ENCODE measurements around the gene EP400. TPM values are rescaled to one million over a fixed set of nuclear protein-coding genes. Genes with fewer than 3 reads are reported as not detected.

Gene EP400
- total and polyA plus RNA-seq, 9 of the 15 experiments (the other 6 are each of a cell fraction or from before 2014, with no cell fraction given), result 4.5 to 58.0 (median 7.0) TPM

DNA sequence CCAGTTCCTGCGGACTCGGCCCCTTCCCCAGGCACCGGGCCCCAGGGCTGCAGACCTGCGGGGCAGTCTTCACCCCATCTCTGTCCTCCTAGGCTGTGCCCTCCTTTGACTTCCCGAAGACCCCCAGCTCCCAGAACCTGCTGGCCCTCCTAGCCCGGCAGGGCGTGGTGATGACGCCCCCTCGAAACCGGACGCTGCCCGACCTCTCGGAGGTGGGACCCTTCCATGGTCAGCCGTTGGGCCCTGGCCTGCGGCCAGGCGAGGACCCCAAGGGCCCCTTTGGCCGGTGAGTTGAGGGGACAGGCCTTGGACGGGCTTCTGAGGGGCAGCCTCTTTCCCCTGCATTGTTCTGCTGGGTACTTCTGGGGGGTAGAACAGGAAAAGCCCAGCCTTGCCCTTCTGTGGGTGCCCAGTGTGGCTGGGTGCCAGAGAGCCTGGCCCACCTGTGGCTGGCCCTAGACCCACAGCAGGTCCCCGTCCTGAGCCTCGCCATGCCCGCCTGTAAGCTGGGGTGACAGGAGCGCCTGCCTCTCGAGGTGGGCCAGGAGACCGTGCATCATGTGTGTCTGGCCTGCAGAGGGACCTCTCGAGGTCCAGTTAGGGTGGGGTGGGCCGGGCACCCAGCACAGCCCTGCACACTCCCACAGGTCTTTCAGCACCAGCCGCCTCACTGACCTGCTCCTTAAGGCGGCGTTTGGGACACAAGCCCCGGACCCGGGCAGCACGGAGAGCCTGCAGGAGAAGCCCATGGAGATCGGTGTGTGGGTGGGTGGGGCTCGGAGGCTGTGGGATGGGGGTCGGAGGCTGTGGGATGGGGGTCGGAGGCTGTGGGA is 33.2 kb upstream of the EP400 start:
- no peak overlapping the region for H3K4me2 ChIP-seq (ENCODE audit: insufficient read depth, low read length)
- no peaks in the 10 kb centered on the region for H3K9me3 ChIP-seq (replicated peaks; ENCODE audit: control insufficient read depth, insufficient read depth, low read depth, low read length)
- peaks cover 20% of the 10 kb centered on the region; the same call in 2 of the 3 replicates for H3K36me3 ChIP-seq (ENCODE audit: control insufficient read depth, insufficient read depth, low read length)
- H3K79me2 ChIP-seq (ENCODE audit: control insufficient read depth, insufficient read depth, low read length), result no peaks in the 10 kb centered on the region
- in situ Hi-C loops (cut with MboI), result no loop called here
- H3K27ac ChIP-seq (ENCODE audit: extremely low read depth, low read depth, low read length), result no peak overlapping the region
- H3K4me1 ChIP-seq (replicated peaks in 1 of 2; ENCODE audit: control insufficient read depth in 2 of 2, insufficient read depth in 2 of 2, low read length in 2 of 2), result peaks cover 0 to 37% of the 10 kb centered on the region in 2 experiments; a peak in 2 of 5 replicates
- TF ChIP-seq RBM22 (IDR thresholded peaks at IDR 0.05; ENCODE audit: low read depth, low read length, poor library complexity, severe bottlenecking), result peak; percentile 53
- peak; percentile 59; the same call in 1 of the 2 replicates for TF ChIP-seq POLR2G (IDR thresholded peaks at IDR 0.05; ENCODE audit: low read depth, low read length)
- TF ChIP-seq ZNF253 (CRISPR knock-in tag; conservative IDR thresholded peaks at IDR 0.05), result no peak
- peak in 1 of 4 experiments; percentile 22 for DNase-seq (ENCODE audit: extremely low read depth in 1 of 4, low spot score in 3 of 4)
- no peaks in the 10 kb centered on the region for H3K9me1 ChIP-seq (ENCODE audit: control insufficient read depth, insufficient read depth, low read length)
- no peaks in the 10 kb centered on the region for H3K27me3 ChIP-seq (ENCODE audit: control insufficient read depth in 2 of 2, insufficient read depth in 2 of 2, low read length in 2 of 2)
- no peaks in the 10 kb centered on the region for H4K20me1 ChIP-seq (replicated peaks; ENCODE audit: control insufficient read depth, insufficient read depth, low read length)
- intact Hi-C loops (cut with micrococcal nuclease), result no loop called here
- no peak overlapping the region for H2AFZ ChIP-seq (ENCODE audit: low read depth, low read length)
- FAIRE-seq, result no peak
- WGBS (ENCODE audit: insufficient coverage, low coverage, missing lambda C conversion rate), result 85% methylated on average over 13 of the region's 36 CpGs
- POLR2A ChIA-PET, result interaction anchor here (0.7 kb wide), 1 partner anchor 34 kb away, joined by 3 read pairs; no protein-coding TSS in a partner anchor
- BruUV-seq (replicated peaks), result no TSS peak
- no peak overlapping the region for H3K4me3 ChIP-seq
- CTCF ChIA-PET (ENCODE audit: low intra/inter-chr PET ratio), result interaction anchor here (0.6 kb wide), 1 partner anchor 88 kb away, joined by 3 read pairs; no protein-coding TSS in a partner anchor
- no peak overlapping the region; a peak in 1 of 4 replicates for H3K9ac ChIP-seq (ENCODE audit: insufficient read depth in 1 of 2, low read depth in 2 of 2, low read length in 2 of 2)
- peak; percentile 16; the same call in 1 of the 3 replicates for ATAC-seq
